H9 (cell line): Measurements from ENCODE around the gene BANP. TPM values are rescaled to one million over a fixed set of nuclear protein-coding genes. Genes with fewer than 3 reads are reported as not detected.
"Not testable (repeated sequence)": the region's sequence is repeated elsewhere in the genome, so short reads cannot be mapped to it uniquely, and the experiment has no call there.

Experiments
- DNase-seq: peaks from one replicate; pipeline ENCODE4 v3.0.0-alpha.2; 2017
- H2AFZ ChIP-seq: one replicate; pipeline ENCODE4 v1.6.1; 2013; ENCODE audit warnings: mild to moderate bottlenecking, low read length, control low read depth, moderate library complexity
- H2AK5ac ChIP-seq: 2 replicates; pipeline ENCODE4 v1.6.1; 2013; ENCODE audit warnings: low read length, control low read depth, mixed read lengths; ENCODE audit not compliant: insufficient read length
- H2BK120ac ChIP-seq: one replicate; pipeline ENCODE4 v1.6.1; 2013; ENCODE audit warnings: low read depth, mild to moderate bottlenecking, low read length, control low read depth, inconsistent platforms; ENCODE audit not compliant: poor library complexity, severe bottlenecking
- H2BK12ac ChIP-seq: 2 replicates; pipeline ENCODE4 v1.6.1; 2013; ENCODE audit warnings: low read length, control low read depth, mixed read lengths, low read depth; ENCODE audit not compliant: insufficient read length
- H2BK15ac ChIP-seq: 2 replicates; pipeline ENCODE4 v1.6.1; 2013; ENCODE audit warnings: low read depth, low read length, control low read depth
- H2BK20ac ChIP-seq: one replicate; pipeline ENCODE4 v1.6.1; 2013; ENCODE audit warnings: low read depth, mild to moderate bottlenecking, low read length, control low read depth, inconsistent platforms; ENCODE audit not compliant: poor library complexity, severe bottlenecking
- H2BK5ac ChIP-seq: 2 replicates; pipeline ENCODE4 v1.6.1; 2013; ENCODE audit warnings: low read length, control low read depth, mixed read lengths; ENCODE audit not compliant: insufficient read length
- H3K14ac ChIP-seq: 2 replicates; pipeline ENCODE4 v1.6.1; 2013; ENCODE audit warnings: low read length, control low read depth; ENCODE audit not compliant: insufficient read depth
- H3K18ac ChIP-seq: 2 replicates; pipeline ENCODE4 v1.6.1; 2013; ENCODE audit warnings: low read depth, mild to moderate bottlenecking, mixed read lengths, low read length, control low read depth; ENCODE audit not compliant: insufficient read length
- H3K23ac ChIP-seq: 2 replicates; pipeline ENCODE4 v1.6.1; 2013; ENCODE audit warnings: low read length, control low read depth, mixed read lengths, low read depth; ENCODE audit not compliant: insufficient read length
- H3K23me2 ChIP-seq: 2 replicates; pipeline ENCODE4 v1.6.1; 2013; ENCODE audit warnings: low read depth, mild to moderate bottlenecking, mixed read lengths, low read length, control low read depth; ENCODE audit not compliant: insufficient read length, poor library complexity, severe bottlenecking
- H3K27ac ChIP-seq: 2 replicates; pipeline ENCODE4 v1.5.1; 2013; ENCODE audit warnings: low read length, control low read depth, mixed read lengths, low read depth; ENCODE audit not compliant: insufficient read length
- H3K27me3 ChIP-seq: 2 replicates; pipeline ENCODE4 v1.6.1; 2013; ENCODE audit warnings: low read length, control low read depth, inconsistent platforms; ENCODE audit not compliant: insufficient read depth
- H3K4ac ChIP-seq: 2 replicates; pipeline ENCODE4 v1.6.1; 2013; ENCODE audit warnings: low read depth, mild to moderate bottlenecking, control low read depth, inconsistent platforms, low read length, moderate library complexity
- H3K4me1 ChIP-seq: 2 replicates; pipeline ENCODE4 v1.6.1; 2013; ENCODE audit warnings: low read length, control low read depth, inconsistent platforms; ENCODE audit not compliant: insufficient read depth
- H3K4me2 ChIP-seq: 2 replicates; pipeline ENCODE4 v1.6.1; 2013; ENCODE audit warnings: low read length, control low read depth, mixed read lengths; ENCODE audit not compliant: insufficient read length, insufficient read depth
- H3K56ac ChIP-seq: 2 replicates; pipeline ENCODE4 v1.6.1; 2013; ENCODE audit warnings: low read depth, mild to moderate bottlenecking, mixed read lengths, low read length, control low read depth; ENCODE audit not compliant: insufficient read length
- H3K79me1 ChIP-seq: 2 replicates; pipeline ENCODE4 v1.6.1; 2013; ENCODE audit warnings: low read depth, mild to moderate bottlenecking, moderate library complexity, low read length, control low read depth, inconsistent platforms; ENCODE audit not compliant: insufficient read depth, poor library complexity, severe bottlenecking
- H3K79me2 ChIP-seq: 2 replicates; pipeline ENCODE4 v1.6.1; 2013; ENCODE audit warnings: low read length, control low read depth, inconsistent platforms; ENCODE audit not compliant: insufficient read depth
- H3K9ac ChIP-seq: 2 replicates; pipeline ENCODE4 v1.6.1; 2013; ENCODE audit warnings: low read length, control low read depth, mixed read lengths; ENCODE audit not compliant: insufficient read length; ENCODE audit errors: extremely low read depth
- H3K9me3 ChIP-seq: one replicate; pipeline ENCODE4 v1.6.1; 2013; ENCODE audit warnings: low read depth, low read length, inconsistent platforms; ENCODE audit not compliant: control insufficient read depth
- H3T11ph ChIP-seq: one replicate; pipeline ENCODE4 v1.6.1; 2013; ENCODE audit warnings: mild to moderate bottlenecking, low read length, control low read depth, inconsistent platforms
- H4K20me1 ChIP-seq: one replicate; pipeline ENCODE4 v1.6.1; 2013; ENCODE audit not compliant: control insufficient read depth, insufficient read length, insufficient read depth
- H4K5ac ChIP-seq: 2 replicates; pipeline ENCODE4 v1.6.1; 2013; ENCODE audit warnings: low read depth, mild to moderate bottlenecking, mixed read lengths, low read length, control low read depth; ENCODE audit not compliant: insufficient read length
- H4K8ac ChIP-seq: replicated peaks from 2 replicates; pipeline ENCODE4 v1.6.1; 2013; ENCODE audit warnings: low read length, control low read depth, mixed read lengths, low read depth; ENCODE audit not compliant: insufficient read length
- H4K91ac ChIP-seq: 2 replicates; pipeline ENCODE4 v1.6.1; 2013; ENCODE audit warnings: low read depth, mild to moderate bottlenecking, moderate library complexity, mixed read lengths, low read length, control low read depth; ENCODE audit not compliant: insufficient read length
- H3K27ac Mint-ChIP-seq, 3 experiments: 2 replicates in 2 of 3; 3 replicates in 1 of 3; pipeline ENCODE4 v1.8.0; 2020 to 2021; ENCODE audit warnings: mixed read lengths in 3 of 3, mild to moderate bottlenecking in 1 of 3, moderate library complexity in 1 of 3
- H3K27me3 Mint-ChIP-seq: 2 replicates; pipeline ENCODE4 v1.8.0; 2021; ENCODE audit warnings: low read depth, mild to moderate bottlenecking, moderate library complexity, mixed read lengths
- H3K36me3 Mint-ChIP-seq, 3 experiments: 2 replicates in 2 of 3; 3 replicates in 1 of 3; pipeline ENCODE4 v1.8.0; 2020 to 2021; ENCODE audit warnings: low read depth in 3 of 3, mixed read lengths in 3 of 3; ENCODE audit not compliant: insufficient read depth in 1 of 3
- H3K4me1 Mint-ChIP-seq, 2 experiments: 2 replicates each; pipeline ENCODE4 v1.8.0; 2020; ENCODE audit warnings: mixed read lengths in 2 of 2
- H3K4me3 Mint-ChIP-seq, 2 experiments: 2 replicates in 1 of 2; 3 replicates in 1 of 2; pipeline ENCODE4 v1.8.0; 2020 to 2021; ENCODE audit warnings: mild to moderate bottlenecking in 2 of 2, mixed read lengths in 2 of 2, moderate library complexity in 1 of 2
- H3K9me3 Mint-ChIP-seq, 2 experiments: 2 replicates in 1 of 2; 3 replicates in 1 of 2; pipeline ENCODE4 v1.8.0; 2020; ENCODE audit warnings: mild to moderate bottlenecking in 2 of 2, mixed read lengths in 2 of 2, moderate library complexity in 1 of 2
- WGBS: extraction: QIAGEN DNeasy Blood & Tissue Kit; methylation state at CpG from one replicate; pipeline ENCODE4 v1.1.7; 2013; ENCODE audit warnings: missing lambda C conversion rate, low lambda C conversion rate, mixed read lengths; ENCODE audit not compliant: insufficient read length; ENCODE audit errors: extremely low coverage; 5-methylcytosine and 5-hydroxymethylcytosine counted together
- total RNA-seq: library from RNA; stranded (reverse); gene quantifications from 2 replicates; pipeline ENCODE4 v1.2.1, GENCODE V29; 2021

Gene BANP
- total RNA-seq, 1 experiment from 2014 or later: 24.9 TPM

GRCh38 chr16:88091972-88092302 is 140.7 kb downstream of the BANP start:
- H4K5ac ChIP-seq, H2AFZ ChIP-seq, H2AK5ac ChIP-seq, H2BK12ac ChIP-seq, H4K8ac ChIP-seq, H2BK15ac ChIP-seq, H3K36me3 Mint-ChIP-seq, H4K20me1 ChIP-seq, H3K18ac ChIP-seq, H2BK5ac ChIP-seq, H3K79me1 ChIP-seq, DNase-seq, H3K23ac ChIP-seq, H3K27me3 ChIP-seq, H3K27ac ChIP-seq, H3K56ac ChIP-seq, H4K91ac ChIP-seq, H2BK20ac ChIP-seq, H3K4me1 ChIP-seq, H3K4ac ChIP-seq, H3T11ph ChIP-seq, H3K4me3 Mint-ChIP-seq, H3K4me1 Mint-ChIP-seq, H3K4me2 ChIP-seq, H3K27me3 Mint-ChIP-seq, H3K9ac ChIP-seq, H3K14ac ChIP-seq, H3K9me3 ChIP-seq, H2BK120ac ChIP-seq, H3K79me2 ChIP-seq, H3K23me2 ChIP-seq: not testable (repeated sequence)
- no CpG with 5 or more reads among the region's 9 CpGs for WGBS
- Mint-ChIP-seq H3K9me3 (peaks cover 12 to 14% of the 10 kb centered on the region in 2 experiments), H3K27ac (peak overlapping the region in 1 of 3 experiments; percentile 52; a peak in 1 of 7 replicates)

- not testable (repeated sequence) for H2AK5ac ChIP-seq, H3K14ac ChIP-seq, H3K4me1 Mint-ChIP-seq, H3K23me2 ChIP-seq, H3K23ac ChIP-seq, H2AFZ ChIP-seq, H2BK120ac ChIP-seq, H3K4me3 Mint-ChIP-seq, H3K9me3 ChIP-seq, H2BK15ac ChIP-seq, H4K20me1 ChIP-seq, H3K18ac ChIP-seq, H3K27ac Mint-ChIP-seq, H3K4ac ChIP-seq, H3K9ac ChIP-seq, H4K8ac ChIP-seq, H3K27ac ChIP-seq, H2BK5ac ChIP-seq, H3K56ac ChIP-seq, H3K27me3 Mint-ChIP-seq, H3K36me3 Mint-ChIP-seq, H4K91ac ChIP-seq, H4K5ac ChIP-seq, H3K79me1 ChIP-seq, H3K4me2 ChIP-seq, H3K27me3 ChIP-seq, H2BK12ac ChIP-seq, DNase-seq, H3T11ph ChIP-seq, H3K4me1 ChIP-seq, H2BK20ac ChIP-seq, H3K79me2 ChIP-seq
- H3K9me3 Mint-ChIP-seq: peaks cover 16 to 18% of the 10 kb centered on the region in 2 experiments
- WGBS: no CpG with 5 or more reads among the region's 34 CpGs
Observed at GRCh38 chr16:88092791-88093555, 141.7 kb downstream of the BANP start.
